Parathyroid adenoma (tissue), 2 donors: ENCODE data around the gene ZC3H12C.

Experiments used
- H2AFZ ChIP-seq: fragments of 300-600 bp; sonication (generic); one replicate; pipeline ENCODE4 v1.7.0; 2017; ENCODE audit warnings: antibody characterized with exemption, mild to moderate bottlenecking
- H3K27ac ChIP-seq: fragments of 300-600 bp; sonication (generic); one replicate; pipeline ENCODE4 v1.7.0; 2017
- H3K27me3 ChIP-seq: fragments of 300-600 bp; sonication (generic); one replicate; pipeline ENCODE4 v1.7.0; 2017; ENCODE audit warnings: low read length; ENCODE audit not compliant: control insufficient read depth, insufficient read depth
- H3K36me3 ChIP-seq: fragments of 300-600 bp; sonication (generic); one replicate; pipeline ENCODE4 v1.7.0; 2017; ENCODE audit warnings: low read length; ENCODE audit not compliant: control insufficient read depth, insufficient read depth
- H3K4me1 ChIP-seq: fragments of 300-600 bp; sonication (generic); one replicate; pipeline ENCODE4 v1.7.0; 2017; ENCODE audit warnings: control low read depth
- H3K4me2 ChIP-seq: fragments of 300-600 bp; sonication (generic); one replicate; pipeline ENCODE4 v1.7.0; 2017; ENCODE audit warnings: low read length
- H3K4me3 ChIP-seq: fragments of 300-600 bp; sonication (generic); one replicate; pipeline ENCODE4 v1.7.0; 2017; ENCODE audit warnings: low read depth, low read length
- H3K79me2 ChIP-seq: fragments of 300-600 bp; sonication (generic); one replicate; pipeline ENCODE4 v1.7.0; 2017; ENCODE audit warnings: control low read depth
- H3K9ac ChIP-seq: fragments of 300-600 bp; sonication (generic); one replicate; pipeline ENCODE4 v1.7.0; 2017; ENCODE audit warnings: mild to moderate bottlenecking
- H3K9me3 ChIP-seq: fragments of 300-600 bp; sonication (generic); one replicate; pipeline ENCODE4 v1.7.0; 2017; ENCODE audit warnings: low read length; ENCODE audit not compliant: control insufficient read depth
- TF ChIP-seq, protein P1 (sequence below): fragments of 300-600 bp; sonication (generic); IDR thresholded peaks from one replicate; pipeline ENCODE4 v1.7.0; 2017; ENCODE audit warnings: antibody characterized with exemption, mild to moderate bottlenecking
- donor health status: primary hyperparathyroidism.

ZC3H12C gene

DNA sequence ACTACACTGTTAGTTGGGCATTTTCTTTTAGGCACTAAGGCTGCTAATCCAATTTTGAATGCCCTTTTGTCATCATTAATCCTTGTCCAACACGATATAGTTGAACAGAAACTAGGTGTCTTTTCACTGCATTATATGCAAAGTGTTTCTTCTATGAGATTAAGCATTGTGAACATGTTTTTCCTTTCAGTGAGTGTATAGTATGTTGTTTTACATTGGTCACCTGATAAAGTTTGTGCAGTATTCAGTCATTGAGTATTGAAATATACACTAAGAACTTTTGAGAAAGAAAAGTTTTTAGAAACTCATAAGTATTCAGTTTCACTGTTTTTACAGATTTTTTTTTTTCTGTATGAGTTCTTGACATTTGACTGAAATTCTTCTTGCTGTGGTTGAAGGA lies 59.0 kb downstream of the ZC3H12C start:
- no peak overlapping the region for H3K4me2 ChIP-seq
- no peaks in the 10 kb centered on the region for H3K27me3 ChIP-seq
- H3K9me3 ChIP-seq: no peaks in the 10 kb centered on the region
- H3K4me3 ChIP-seq: no peak overlapping the region
- H3K4me1 ChIP-seq: no peaks in the 10 kb centered on the region
- H3K9ac ChIP-seq: no peak overlapping the region
- TF ChIP-seq, protein P1, sequence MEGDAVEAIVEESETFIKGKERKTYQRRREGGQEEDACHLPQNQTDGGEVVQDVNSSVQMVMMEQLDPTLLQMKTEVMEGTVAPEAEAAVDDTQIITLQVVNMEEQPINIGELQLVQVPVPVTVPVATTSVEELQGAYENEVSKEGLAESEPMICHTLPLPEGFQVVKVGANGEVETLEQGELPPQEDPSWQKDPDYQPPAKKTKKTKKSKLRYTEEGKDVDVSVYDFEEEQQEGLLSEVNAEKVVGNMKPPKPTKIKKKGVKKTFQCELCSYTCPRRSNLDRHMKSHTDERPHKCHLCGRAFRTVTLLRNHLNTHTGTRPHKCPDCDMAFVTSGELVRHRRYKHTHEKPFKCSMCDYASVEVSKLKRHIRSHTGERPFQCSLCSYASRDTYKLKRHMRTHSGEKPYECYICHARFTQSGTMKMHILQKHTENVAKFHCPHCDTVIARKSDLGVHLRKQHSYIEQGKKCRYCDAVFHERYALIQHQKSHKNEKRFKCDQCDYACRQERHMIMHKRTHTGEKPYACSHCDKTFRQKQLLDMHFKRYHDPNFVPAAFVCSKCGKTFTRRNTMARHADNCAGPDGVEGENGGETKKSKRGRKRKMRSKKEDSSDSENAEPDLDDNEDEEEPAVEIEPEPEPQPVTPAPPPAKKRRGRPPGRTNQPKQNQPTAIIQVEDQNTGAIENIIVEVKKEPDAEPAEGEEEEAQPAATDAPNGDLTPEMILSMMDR: no peak
- H3K79me2 ChIP-seq: no peaks in the 10 kb centered on the region
- no peaks in the 10 kb centered on the region for H3K36me3 ChIP-seq
- no peak overlapping the region for H2AFZ ChIP-seq
- no peak overlapping the region for H3K27ac ChIP-seq

DNA sequence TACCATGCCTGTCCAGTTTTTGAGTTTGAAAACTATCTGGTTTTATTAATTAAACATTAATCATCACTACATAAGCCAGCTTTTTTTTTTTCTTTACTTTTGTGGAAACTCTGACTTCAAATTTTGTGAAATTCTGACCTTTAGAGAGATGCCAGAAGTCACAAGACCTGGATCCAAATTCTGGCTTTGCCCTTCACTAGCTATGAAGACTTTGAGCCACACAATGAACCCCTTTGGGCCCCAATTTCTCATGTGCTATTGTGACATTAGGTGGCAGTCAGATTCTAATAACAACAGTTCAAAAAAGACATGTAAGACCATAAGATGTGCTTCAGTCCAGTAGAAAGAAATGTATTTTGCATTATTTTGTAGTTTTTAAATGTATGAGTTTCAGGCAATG lies 60.3 kb downstream of the ZC3H12C start:
- H3K4me2 ChIP-seq: no peak overlapping the region
- H3K9ac ChIP-seq: no peak overlapping the region

DNA sequence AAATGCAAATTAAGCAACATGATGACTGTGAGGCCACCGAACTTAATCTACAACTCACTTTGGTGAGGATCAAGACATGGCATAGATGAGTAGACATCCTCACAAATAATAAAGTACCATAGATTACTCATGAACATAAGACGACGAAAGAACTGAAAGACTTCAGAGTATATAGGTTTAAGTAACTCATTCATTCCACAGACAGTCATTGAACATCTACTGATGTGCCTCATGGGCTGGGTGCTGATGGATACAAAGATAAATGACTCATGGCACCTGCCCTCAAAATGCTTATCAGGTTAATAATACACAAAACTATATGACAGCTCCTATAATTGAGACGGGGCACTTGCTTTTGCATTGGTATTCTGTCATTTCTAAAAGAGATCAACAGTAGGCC lies 63.3 kb downstream of the ZC3H12C start:
- no peaks in the 10 kb centered on the region for H3K36me3 ChIP-seq
- TF ChIP-seq, protein P1: no peak

More for the DNA sequence above, 60.3 kb downstream of the ZC3H12C start:
- H3K9me3 ChIP-seq: no peaks in the 10 kb centered on the region
- no peak overlapping the region for H2AFZ ChIP-seq
- no peaks in the 10 kb centered on the region for H3K36me3 ChIP-seq
- no peak overlapping the region for H3K27ac ChIP-seq
- TF ChIP-seq, protein P1: no peak
- H3K27me3 ChIP-seq: no peaks in the 10 kb centered on the region
- no peaks in the 10 kb centered on the region for H3K4me1 ChIP-seq
- H3K79me2 ChIP-seq: no peaks in the 10 kb centered on the region
- H3K4me3 ChIP-seq: no peak overlapping the region

DNA sequence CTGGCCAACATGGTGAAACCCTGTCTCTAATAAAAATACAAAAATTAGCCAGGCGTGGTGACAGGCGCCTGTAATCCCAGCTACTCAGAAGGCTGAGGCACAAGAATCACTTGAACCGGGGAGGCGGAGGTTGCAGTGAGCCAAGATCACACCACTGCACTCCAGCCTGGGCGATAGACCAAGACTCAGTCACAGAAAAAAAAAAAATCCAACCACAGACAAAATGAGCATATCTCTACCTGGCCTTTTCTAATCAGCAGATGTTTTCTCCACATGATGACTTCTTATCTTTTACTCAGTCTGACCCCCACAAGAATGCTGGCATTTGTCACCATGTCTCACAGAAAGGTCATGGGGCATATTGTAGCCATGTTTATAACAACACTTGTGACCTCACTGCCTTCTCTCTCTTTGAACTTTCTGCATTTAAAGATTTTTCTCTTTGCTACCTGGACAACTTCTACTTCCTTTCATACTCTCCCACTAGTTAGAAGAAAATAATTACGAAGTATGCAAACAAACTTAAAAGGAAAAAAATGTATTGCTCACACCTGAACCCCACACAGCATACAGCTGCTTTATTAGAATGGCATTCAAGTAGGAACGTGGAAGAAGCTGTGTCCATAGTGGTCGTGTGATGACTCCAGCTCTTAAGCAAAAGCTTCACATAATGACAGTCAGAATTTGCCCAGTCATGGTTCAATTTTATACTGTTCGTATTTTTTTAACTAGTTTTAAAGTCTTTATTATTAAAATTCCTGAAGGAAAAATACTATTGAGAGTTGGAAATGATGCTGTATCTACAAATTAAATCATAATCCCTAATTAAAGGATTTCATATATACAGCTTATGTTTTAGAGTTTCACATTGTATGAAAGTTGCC lies 65.4 kb downstream of the ZC3H12C start:
- Histone ChIP-seq H3K4me1 (no peaks in the 10 kb centered on the region), H3K79me2 (no peaks in the 10 kb centered on the region), H3K9ac (no peak overlapping the region), H3K27me3 (no peaks in the 10 kb centered on the region), H3K4me3 (no peak overlapping the region), H2AFZ (no peak overlapping the region), H3K4me2 (no peak overlapping the region), H3K9me3 (no peaks in the 10 kb centered on the region), H3K36me3 (no peaks in the 10 kb centered on the region), H3K27ac (no peak overlapping the region)
- TF ChIP-seq, protein P1: no peak

More for the DNA sequence above, 63.3 kb downstream of the ZC3H12C start:
- no peak overlapping the region for H2AFZ ChIP-seq
- no peak overlapping the region for H3K9ac ChIP-seq
- H3K79me2 ChIP-seq: no peaks in the 10 kb centered on the region
- no peak overlapping the region for H3K4me3 ChIP-seq
- H3K9me3 ChIP-seq: no peaks in the 10 kb centered on the region
- no peaks in the 10 kb centered on the region for H3K27me3 ChIP-seq
- no peaks in the 10 kb centered on the region for H3K4me1 ChIP-seq
- no peak overlapping the region for H3K27ac ChIP-seq
- no peak overlapping the region for H3K4me2 ChIP-seq

DNA sequence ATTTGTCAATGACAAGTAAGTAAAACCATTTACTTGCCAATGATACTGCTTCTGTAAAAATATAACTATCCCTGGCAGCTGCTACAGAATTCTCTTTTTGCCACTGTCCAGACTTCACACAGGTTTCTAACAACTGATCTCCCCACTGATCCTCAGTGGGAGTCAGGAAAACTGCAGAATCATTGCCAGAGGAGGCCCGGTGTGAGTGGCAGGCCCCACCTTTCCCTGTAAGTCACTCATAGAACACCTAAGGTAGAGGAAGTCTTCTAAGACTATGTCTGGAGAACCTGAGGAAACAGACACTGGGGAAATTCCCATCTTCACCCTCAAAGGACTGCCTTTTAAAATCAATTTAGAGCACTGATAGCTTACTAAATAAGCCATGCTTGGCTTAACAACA lies 66.3 kb downstream of the ZC3H12C start:
- H3K9ac ChIP-seq: no peak overlapping the region
- H3K27ac ChIP-seq: no peak overlapping the region
- H3K9me3 ChIP-seq: no peaks in the 10 kb centered on the region
- H3K4me1 ChIP-seq: no peaks in the 10 kb centered on the region
- H3K4me3 ChIP-seq: no peak overlapping the region
- no peaks in the 10 kb centered on the region for H3K27me3 ChIP-seq
- no peak overlapping the region for H2AFZ ChIP-seq
- TF ChIP-seq, protein P1: no peak
- no peaks in the 10 kb centered on the region for H3K79me2 ChIP-seq
- no peak overlapping the region for H3K4me2 ChIP-seq
- H3K36me3 ChIP-seq: no peaks in the 10 kb centered on the region
